Subcutaneous adipose tissue (tissue), 4 donors: ENCODE measurements around the gene HSP90AB1. TPM values are rescaled to one million over a fixed set of nuclear protein-coding genes. Genes with fewer than 3 reads are reported as not detected.

Source experiments
- total RNA-seq, 4 donors: library from RNA; depleted of rRNA; stranded (reverse); fragments of >200 nt; gene quantifications; one replicate each; pipeline ENCODE4 v1.1.0, GENCODE V29; 2016
- TF ChIP-seq, protein P1 (sequence below): fragments of 450-650 bp; IDR thresholded peaks from one replicate; pipeline ENCODE4 v1.5.1; 2016; ENCODE audit warnings: low read depth, mild to moderate bottlenecking, control low read depth, antibody characterized with exemption, moderate library complexity

The HSP90AB1 gene
- total RNA-seq, 4 donors from 2014 or later, result 457 to 750 (median 477) TPM

DNA sequence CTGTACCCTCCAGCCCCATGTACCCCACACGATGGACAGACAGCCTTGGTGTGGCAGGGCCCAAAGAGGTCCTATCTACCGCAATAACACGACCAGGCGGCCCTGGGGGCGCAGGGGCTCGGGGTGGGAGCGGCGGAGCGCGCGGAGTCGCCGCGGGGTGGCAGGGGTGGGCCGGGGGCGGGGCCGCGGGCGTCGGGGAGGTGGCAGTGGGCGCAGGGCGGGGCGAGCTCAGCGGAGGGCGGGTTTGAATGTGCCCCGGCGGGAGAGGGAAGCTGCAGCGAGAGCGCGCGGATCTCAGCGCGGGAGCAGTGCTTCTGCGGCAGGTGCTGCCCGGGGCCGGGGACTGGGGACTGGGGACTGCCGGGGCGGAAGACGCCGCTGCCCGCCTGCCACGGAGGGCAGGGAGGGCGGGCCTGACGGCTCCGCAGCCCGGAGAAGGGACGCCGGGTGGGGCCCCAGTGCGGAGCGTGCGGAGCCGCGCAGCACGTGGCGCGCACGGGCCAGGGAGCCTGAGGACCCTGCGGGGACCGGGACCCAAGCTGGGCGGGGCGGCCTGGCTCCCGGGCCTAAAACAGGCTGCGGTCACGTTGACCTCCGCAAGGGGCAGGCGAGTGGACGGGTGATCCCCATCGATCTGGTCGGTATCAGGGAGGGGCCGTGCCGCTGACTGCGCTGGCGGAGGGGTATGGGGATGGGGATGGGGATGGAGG lies 23.4 kb upstream of the HSP90AB1 start, which contains the start of gene SLC29A1:
TSS of gene SLC29A1 (plus strand) at position 277 of the 710 bp plus-strand sequence. CDS start 3,719 bp downstream, outside the sequence.
- TF ChIP-seq, protein P1, sequence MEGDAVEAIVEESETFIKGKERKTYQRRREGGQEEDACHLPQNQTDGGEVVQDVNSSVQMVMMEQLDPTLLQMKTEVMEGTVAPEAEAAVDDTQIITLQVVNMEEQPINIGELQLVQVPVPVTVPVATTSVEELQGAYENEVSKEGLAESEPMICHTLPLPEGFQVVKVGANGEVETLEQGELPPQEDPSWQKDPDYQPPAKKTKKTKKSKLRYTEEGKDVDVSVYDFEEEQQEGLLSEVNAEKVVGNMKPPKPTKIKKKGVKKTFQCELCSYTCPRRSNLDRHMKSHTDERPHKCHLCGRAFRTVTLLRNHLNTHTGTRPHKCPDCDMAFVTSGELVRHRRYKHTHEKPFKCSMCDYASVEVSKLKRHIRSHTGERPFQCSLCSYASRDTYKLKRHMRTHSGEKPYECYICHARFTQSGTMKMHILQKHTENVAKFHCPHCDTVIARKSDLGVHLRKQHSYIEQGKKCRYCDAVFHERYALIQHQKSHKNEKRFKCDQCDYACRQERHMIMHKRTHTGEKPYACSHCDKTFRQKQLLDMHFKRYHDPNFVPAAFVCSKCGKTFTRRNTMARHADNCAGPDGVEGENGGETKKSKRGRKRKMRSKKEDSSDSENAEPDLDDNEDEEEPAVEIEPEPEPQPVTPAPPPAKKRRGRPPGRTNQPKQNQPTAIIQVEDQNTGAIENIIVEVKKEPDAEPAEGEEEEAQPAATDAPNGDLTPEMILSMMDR, result no peak

- TF ChIP-seq, protein P1, result no peak
Observed at GRCh38 chr6:44224029-44224964, 22.6 kb upstream of the HSP90AB1 start.

GRCh38 chr6:44224965-44225305 lies 22.0 kb upstream of the HSP90AB1 start:
- TF ChIP-seq, protein P1, result no peak

GRCh38 chr6:44225579-44226325 lies 21.1 kb upstream of the HSP90AB1 start:
- TF ChIP-seq, protein P1, result no peak

DNA sequence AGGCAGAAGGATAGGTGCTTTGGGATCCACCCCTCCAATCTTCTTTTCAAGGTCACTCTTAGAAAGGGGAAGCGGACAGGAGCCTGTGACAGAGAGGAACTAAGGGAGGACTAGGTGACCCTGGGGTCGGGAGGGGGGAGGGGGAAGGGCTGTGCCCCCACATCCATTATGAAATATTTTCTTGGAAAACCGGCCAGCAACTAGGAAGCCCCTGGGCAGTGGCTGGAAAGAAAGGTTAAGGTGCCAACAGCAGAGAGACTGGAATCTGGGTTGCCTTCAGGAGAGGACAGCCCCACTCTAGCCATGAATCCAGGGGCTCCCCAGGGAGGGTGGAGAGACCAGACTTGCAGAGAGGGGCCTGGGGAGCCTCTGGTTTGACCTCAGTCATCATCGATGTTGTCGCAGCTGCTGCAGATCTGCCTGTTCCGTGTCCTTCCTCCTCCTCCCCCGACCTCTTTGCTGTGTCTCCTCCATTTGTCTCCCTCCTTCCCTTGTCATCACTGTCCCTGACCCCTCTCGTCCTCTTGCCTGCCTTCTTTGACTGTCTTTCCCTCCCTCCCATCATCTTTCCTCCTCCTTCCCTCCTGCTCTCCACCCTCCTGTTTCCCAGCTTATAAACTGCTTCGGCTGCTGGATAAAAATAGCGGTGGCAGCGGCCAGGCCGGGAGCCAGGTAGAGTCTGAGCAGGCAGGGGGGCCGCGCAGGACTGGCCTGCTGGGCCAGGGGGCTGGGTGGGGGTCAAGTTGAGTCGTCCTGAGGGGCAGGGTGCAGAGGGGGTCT lies 20.3 kb upstream of the HSP90AB1 start:
- TF ChIP-seq, protein P1, result no peak

DNA sequence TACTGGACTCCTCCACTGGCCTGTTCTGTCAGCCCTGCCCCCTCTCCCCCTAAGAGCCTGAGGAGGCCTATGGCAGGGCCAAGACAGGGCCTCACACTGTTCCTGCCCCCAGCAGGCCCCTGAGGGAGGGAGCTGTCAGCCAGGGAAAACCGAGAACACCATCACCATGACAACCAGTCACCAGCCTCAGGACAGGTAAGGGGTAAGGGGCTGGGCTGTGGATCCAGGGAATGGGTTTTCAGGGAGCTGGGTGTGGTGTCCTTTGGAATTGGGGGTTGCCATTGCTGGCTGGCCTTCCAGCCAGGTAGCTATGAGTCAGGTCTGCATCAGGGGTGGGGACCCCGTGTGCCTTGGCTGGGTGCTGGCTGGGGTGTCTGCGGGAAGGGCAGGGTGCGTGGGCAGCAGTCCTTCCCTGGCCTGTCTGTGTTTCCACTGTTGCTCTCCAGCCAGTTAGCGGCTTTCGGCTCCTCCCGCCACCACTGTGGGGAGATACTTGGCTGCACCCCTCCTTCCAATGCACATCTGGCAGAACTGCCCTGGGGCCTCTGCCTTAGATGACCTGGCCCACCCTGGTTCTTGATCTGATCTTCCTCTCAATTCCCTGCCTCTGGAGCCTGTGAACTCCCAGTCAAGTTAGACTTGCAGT lies 19.6 kb upstream of the HSP90AB1 start:
- TF ChIP-seq, protein P1, result no peak
